Measurements from ENCODE around the gene SRSF9. TPM values are rescaled to one million over a fixed set of nuclear protein-coding genes. Genes with fewer than 3 reads are reported as not detected.
"Not testable (repeated sequence)": the region's sequence is repeated elsewhere in the genome, so short reads cannot be mapped to it uniquely, and the experiment has no call there.

Gene SRSF9
- total and polyA plus RNA-seq, 8 donors, result 41.1 to 218 (median 102) TPM

DNA sequence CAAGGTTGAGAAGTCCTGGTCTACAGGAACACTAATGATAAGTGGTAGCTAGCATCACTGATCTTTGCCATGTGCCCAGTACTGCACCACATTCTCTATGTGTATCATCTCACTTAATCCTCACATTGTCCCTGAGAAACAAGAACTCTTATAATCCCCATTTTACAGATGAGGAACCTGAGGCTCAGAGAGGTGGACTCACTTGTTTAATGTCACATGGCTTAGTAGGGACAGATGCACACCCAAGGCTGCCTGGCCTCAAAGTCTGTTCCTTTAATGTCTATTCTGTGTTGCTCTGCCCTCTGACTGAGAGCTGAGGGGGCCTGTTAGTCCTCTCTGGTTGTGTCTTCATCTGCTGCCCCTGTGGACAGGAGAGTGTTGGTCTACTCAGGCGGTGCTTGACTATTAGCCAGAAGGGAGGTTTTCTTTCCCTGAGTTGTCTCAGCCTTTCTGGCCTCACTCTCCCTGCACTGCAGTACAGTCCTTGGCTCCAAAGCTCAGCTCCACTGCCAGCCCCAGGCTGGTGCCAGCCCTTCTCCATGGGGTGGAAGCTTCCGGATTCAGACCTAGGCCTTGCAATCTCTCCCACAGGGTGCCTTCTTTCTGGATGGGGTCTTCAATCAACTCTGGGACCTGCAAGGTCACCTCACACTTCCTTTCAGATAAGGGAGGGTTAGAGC, 21.4 kb upstream of the SRSF9 start:
- no peaks in the 10 kb centered on the region for H3K9me3 ChIP-seq
- H3K4me1 ChIP-seq, result peaks cover 7 to 14% (median 11%) of the 10 kb centered on the region in 4 donors
- H3K36me3 ChIP-seq, result peaks cover 0 to 21% (median 17%) of the 10 kb centered on the region in 4 donors
- no peak for TF ChIP-seq POLR2AphosphoS5 (IDR thresholded peaks at IDR 0.05)
- TF ChIP-seq POLR2A (IDR thresholded peaks at IDR 0.05), result no peak
- TF ChIP-seq EP300 (IDR thresholded peaks at IDR 0.05), result no peak
- TF ChIP-seq, protein P1, sequence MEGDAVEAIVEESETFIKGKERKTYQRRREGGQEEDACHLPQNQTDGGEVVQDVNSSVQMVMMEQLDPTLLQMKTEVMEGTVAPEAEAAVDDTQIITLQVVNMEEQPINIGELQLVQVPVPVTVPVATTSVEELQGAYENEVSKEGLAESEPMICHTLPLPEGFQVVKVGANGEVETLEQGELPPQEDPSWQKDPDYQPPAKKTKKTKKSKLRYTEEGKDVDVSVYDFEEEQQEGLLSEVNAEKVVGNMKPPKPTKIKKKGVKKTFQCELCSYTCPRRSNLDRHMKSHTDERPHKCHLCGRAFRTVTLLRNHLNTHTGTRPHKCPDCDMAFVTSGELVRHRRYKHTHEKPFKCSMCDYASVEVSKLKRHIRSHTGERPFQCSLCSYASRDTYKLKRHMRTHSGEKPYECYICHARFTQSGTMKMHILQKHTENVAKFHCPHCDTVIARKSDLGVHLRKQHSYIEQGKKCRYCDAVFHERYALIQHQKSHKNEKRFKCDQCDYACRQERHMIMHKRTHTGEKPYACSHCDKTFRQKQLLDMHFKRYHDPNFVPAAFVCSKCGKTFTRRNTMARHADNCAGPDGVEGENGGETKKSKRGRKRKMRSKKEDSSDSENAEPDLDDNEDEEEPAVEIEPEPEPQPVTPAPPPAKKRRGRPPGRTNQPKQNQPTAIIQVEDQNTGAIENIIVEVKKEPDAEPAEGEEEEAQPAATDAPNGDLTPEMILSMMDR (IDR thresholded peaks at IDR 0.05), result no peak
- H3K27me3 ChIP-seq, result no peaks in the 10 kb centered on the region
- H3K27ac ChIP-seq, result no peak overlapping the region
- H3K4me3 ChIP-seq, result no peak overlapping the region
- intact Hi-C loops (cut with DNase I; ENCODE audit: low total_unique reads), result no loop called here
- no peak for DNase-seq
- WGBS, 5 donors, result 89 to 100% (median 94%) methylated on average over 2 of the region's 2 CpGs

DNA sequence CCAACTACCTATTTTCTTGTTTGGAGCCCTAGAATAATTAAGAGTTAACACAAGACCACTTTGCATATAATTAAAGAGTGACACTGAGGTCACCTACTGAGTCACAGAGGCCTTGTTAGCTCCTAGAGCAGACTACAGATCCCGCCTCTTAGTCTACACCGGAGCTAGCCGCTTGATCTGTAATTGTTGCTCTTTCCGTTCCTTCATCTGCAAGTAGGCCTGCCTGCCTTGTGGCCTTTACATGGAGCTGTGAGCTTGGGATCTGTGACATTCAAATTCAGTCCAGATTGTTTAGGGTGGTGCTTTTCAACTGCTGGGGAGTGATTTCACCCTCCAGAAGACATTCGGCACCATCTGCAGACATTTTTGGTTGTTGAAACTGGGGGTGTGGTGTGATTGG, 20.8 kb upstream of the SRSF9 start:
- WGBS, 5 donors, result 96 to 98% (median 96%) methylated on average over 5 of the region's 5 CpGs
- peaks cover 0 to 21% (median 17%) of the 10 kb centered on the region in 4 donors for H3K36me3 ChIP-seq
- H3K4me1 ChIP-seq, result peaks cover 6 to 11% (median 8%) of the 10 kb centered on the region in 4 donors
- TF ChIP-seq, protein P1 (IDR thresholded peaks at IDR 0.05), result no peak
- TF ChIP-seq POLR2AphosphoS5 (IDR thresholded peaks at IDR 0.05), result no peak
- no peak for TF ChIP-seq POLR2A (IDR thresholded peaks at IDR 0.05)
- TF ChIP-seq EP300 (IDR thresholded peaks at IDR 0.05), result no peak
- no peak overlapping the region for H3K4me3 ChIP-seq
- no peak for DNase-seq
- H3K9me3 ChIP-seq, result no peaks in the 10 kb centered on the region
- intact Hi-C loops (cut with DNase I; ENCODE audit: low total_unique reads), result no loop called here
- H3K27ac ChIP-seq, result no peak overlapping the region
- H3K27me3 ChIP-seq, result no peaks in the 10 kb centered on the region

DNA sequence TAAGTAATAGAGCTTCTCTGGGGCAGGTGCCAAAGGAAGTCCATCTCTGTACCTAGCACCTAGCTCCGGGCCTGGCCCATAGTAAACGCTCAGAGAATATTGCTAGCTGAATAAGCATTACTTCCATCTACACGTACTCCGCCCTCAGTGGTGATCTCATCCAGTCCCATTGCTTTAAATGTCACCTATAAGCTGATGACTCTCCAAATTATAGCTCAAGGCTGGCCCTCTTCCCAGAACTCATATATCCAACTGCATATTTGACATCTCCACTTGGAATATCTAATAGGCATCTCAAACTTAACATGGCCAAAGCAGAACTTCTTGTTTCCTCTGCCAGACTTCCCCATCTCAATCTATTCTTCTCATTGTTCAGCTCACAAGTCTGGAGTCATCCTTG, 19.5 kb upstream of the SRSF9 start:
- no peaks in the 10 kb centered on the region for H3K4me1 ChIP-seq
- WGBS, 5 donors, result 83 to 99% (median 88%) methylated on average over 4 of the region's 4 CpGs
- no peaks in the 10 kb centered on the region for H3K27me3 ChIP-seq

DNA sequence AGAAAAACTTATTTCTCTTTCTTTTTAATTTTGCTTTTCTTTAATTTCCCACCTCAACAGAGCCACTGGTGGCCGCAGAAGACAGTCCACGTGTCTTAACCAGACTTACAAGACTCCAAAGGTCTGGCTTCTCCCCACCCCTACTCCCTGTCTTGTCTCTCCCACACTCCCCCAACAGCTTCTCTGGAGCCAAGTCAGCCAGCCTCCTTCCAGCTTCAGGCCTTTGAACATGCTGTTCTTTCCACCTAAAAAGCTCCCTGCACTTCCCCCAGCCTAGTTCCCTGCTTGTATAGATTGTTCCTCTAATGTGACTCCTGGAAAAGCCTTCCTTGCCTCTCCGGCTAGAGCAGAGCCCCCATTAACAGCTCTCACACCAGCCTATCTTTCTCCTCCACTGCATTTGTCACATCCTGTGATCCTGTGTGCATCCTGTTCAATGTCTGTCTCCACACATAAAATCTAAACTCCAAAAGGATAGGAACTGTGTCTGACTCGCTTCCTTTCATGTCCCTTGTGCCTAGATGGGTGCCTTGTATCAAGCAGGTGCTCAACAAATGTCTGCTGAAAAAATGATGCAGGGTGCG, 18.6 kb upstream of the SRSF9 start:
- H3K27ac ChIP-seq, result peak overlapping the region in 1 of 5 donors; percentile 8
- no peak overlapping the region for H3K4me3 ChIP-seq
- DNase-seq, result no peak
- no peaks in the 10 kb centered on the region for H3K9me3 ChIP-seq
- no peaks in the 10 kb centered on the region for H3K4me1 ChIP-seq
- no peak for TF ChIP-seq POLR2A (IDR thresholded peaks at IDR 0.05)
- TF ChIP-seq, protein P1 (IDR thresholded peaks at IDR 0.05), result no peak
- no peak for TF ChIP-seq EP300 (IDR thresholded peaks at IDR 0.05)
- no peak for TF ChIP-seq POLR2AphosphoS5 (IDR thresholded peaks at IDR 0.05)
- WGBS, 5 donors, result 76 to 78% (median 76%) methylated on average over 5 of the region's 5 CpGs
- no peaks in the 10 kb centered on the region for H3K27me3 ChIP-seq
- H3K36me3 ChIP-seq, result peaks cover 0 to 21% (median 17%) of the 10 kb centered on the region in 4 donors
- intact Hi-C loops (cut with DNase I; ENCODE audit: low total_unique reads), result no loop called here

More for the DNA sequence above, 19.5 kb upstream of the SRSF9 start:
- TF ChIP-seq EP300 (IDR thresholded peaks at IDR 0.05) (no peak), POLR2AphosphoS5 (IDR thresholded peaks at IDR 0.05) (no peak), POLR2A (IDR thresholded peaks at IDR 0.05) (no peak)
- TF ChIP-seq, protein P1 (IDR thresholded peaks at IDR 0.05), result no peak
- Histone ChIP-seq H3K4me3 (no peak overlapping the region), H3K9me3 (no peaks in the 10 kb centered on the region), H3K36me3 (peaks cover 0 to 21% (median 17%) of the 10 kb centered on the region in 4 donors), H3K27ac (no peak overlapping the region)
- intact Hi-C loops (cut with DNase I; ENCODE audit: low total_unique reads), result no loop called here
- peak in 1 of 2 donors; percentile 36 for DNase-seq

DNA sequence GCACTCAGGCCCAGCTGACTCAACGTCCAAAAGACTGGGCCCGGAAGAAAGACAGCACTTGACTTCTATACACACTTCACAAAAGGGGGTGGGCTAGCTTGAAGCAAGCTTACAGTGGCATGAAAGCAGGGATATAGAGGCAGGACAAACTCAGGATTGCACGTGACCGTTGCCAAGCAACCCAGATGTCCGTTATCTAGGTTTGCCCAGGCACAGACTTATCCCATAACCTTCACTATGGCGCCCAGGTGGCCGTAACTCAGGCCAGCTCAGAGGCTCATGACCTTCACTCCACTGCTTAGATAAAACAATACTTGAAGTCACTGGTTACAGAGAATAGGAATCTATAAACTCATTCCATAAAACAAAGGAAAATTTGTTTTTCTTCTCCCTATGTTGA, 18.0 kb upstream of the SRSF9 start:
- H3K9me3 ChIP-seq; H3K4me3 ChIP-seq; H3K27me3 ChIP-seq; H3K4me1 ChIP-seq; intact Hi-C loops (cut with DNase I; ENCODE audit: low total_unique reads); H3K27ac ChIP-seq: not testable (repeated sequence)
- WGBS, 5 donors, result 56 to 74% (median 68%) methylated on average over 7 of the region's 7 CpGs
- H3K36me3 ChIP-seq, result peaks cover 0 to 24% (median 19%) of the 10 kb centered on the region in 4 donors
- peak in 1 of 2 donors; percentile 52 for DNase-seq
